IPS-20b (cell line): Measurements from ENCODE around the gene PDE6C.

Source experiments
- H3K27ac ChIP-seq: one replicate; pipeline ENCODE4 v1.5.1; 2013; ENCODE audit warnings: low read length
- H3K27me3 ChIP-seq: 2 replicates; pipeline ENCODE4 v1.6.1; 2013; ENCODE audit warnings: mild to moderate bottlenecking, low read length, inconsistent platforms; ENCODE audit not compliant: insufficient read depth
- H3K36me3 ChIP-seq: 2 replicates; pipeline ENCODE4 v1.6.1; 2013; ENCODE audit warnings: low read depth, mild to moderate bottlenecking, inconsistent platforms, low read length, moderate library complexity; ENCODE audit not compliant: insufficient read depth
- H3K4me1 ChIP-seq: 2 replicates; pipeline ENCODE4 v1.6.1; 2013; ENCODE audit warnings: mild to moderate bottlenecking, control low read depth, inconsistent platforms, low read length, moderate library complexity; ENCODE audit not compliant: insufficient read depth
- H3K4me3 ChIP-seq: 2 replicates; pipeline ENCODE4 v1.5.1; 2013; ENCODE audit warnings: mild to moderate bottlenecking, low read length, inconsistent platforms
- H3K9ac ChIP-seq: 2 replicates; pipeline ENCODE4 v1.6.1; 2013; ENCODE audit warnings: low read depth, mild to moderate bottlenecking, inconsistent platforms, low read length, moderate library complexity
- H3K9me3 ChIP-seq: 2 replicates; pipeline ENCODE4 v1.6.1; 2013; ENCODE audit warnings: mild to moderate bottlenecking, low read depth, low read length, inconsistent platforms; ENCODE audit not compliant: insufficient read depth

Gene PDE6C

GRCh38 chr10:93579089-93579488 is 33.2 kb upstream of the PDE6C start:
- Histone ChIP-seq H3K36me3 (no peaks in the 10 kb centered on the region), H3K9me3 (no peaks in the 10 kb centered on the region), H3K4me1 (no peaks in the 10 kb centered on the region), H3K4me3 (no peak overlapping the region), H3K27me3 (no peaks in the 10 kb centered on the region; the same call in 1 of the 2 replicates), H3K9ac (no peak overlapping the region), H3K27ac (no peak overlapping the region)

- H3K9ac ChIP-seq: no peak overlapping the region
- H3K4me3 ChIP-seq: no peak overlapping the region
- no peaks in the 10 kb centered on the region for H3K27me3 ChIP-seq
- no peaks in the 10 kb centered on the region for H3K4me1 ChIP-seq
- no peaks in the 10 kb centered on the region for H3K9me3 ChIP-seq
- H3K36me3 ChIP-seq: no peaks in the 10 kb centered on the region
- H3K27ac ChIP-seq: no peak overlapping the region
Measured at GRCh38 chr10:93579985-93580711, 32.2 kb upstream of the PDE6C start.

GRCh38 chr10:93580828-93581227 is 31.5 kb upstream of the PDE6C start:
- Histone ChIP-seq H3K36me3 (no peaks in the 10 kb centered on the region), H3K27ac (no peak overlapping the region), H3K27me3 (no peaks in the 10 kb centered on the region), H3K9ac (no peak overlapping the region), H3K4me3 (no peak overlapping the region), H3K9me3 (no peaks in the 10 kb centered on the region), H3K4me1 (no peaks in the 10 kb centered on the region)

GRCh38 chr10:93584445-93584844 is 27.9 kb upstream of the PDE6C start:
- H3K36me3 ChIP-seq: no peaks in the 10 kb centered on the region
- no peak overlapping the region for H3K27ac ChIP-seq
- H3K4me1 ChIP-seq: no peaks in the 10 kb centered on the region
- no peak overlapping the region for H3K4me3 ChIP-seq
- H3K9me3 ChIP-seq: no peaks in the 10 kb centered on the region
- H3K9ac ChIP-seq: no peak overlapping the region
- no peaks in the 10 kb centered on the region for H3K27me3 ChIP-seq

- no peak overlapping the region for H3K4me3 ChIP-seq
- no peaks in the 10 kb centered on the region for H3K9me3 ChIP-seq
- no peak overlapping the region for H3K9ac ChIP-seq
- no peaks in the 10 kb centered on the region for H3K27me3 ChIP-seq
- H3K4me1 ChIP-seq: peaks cover 6% of the 10 kb centered on the region; the same call in 1 of the 2 replicates
- H3K27ac ChIP-seq: no peak overlapping the region
- no peaks in the 10 kb centered on the region for H3K36me3 ChIP-seq
Measured at GRCh38 chr10:93589648-93590562, 22.4 kb upstream of the PDE6C start.

- Histone ChIP-seq H3K27ac (no peak overlapping the region), H3K4me1 (peaks cover 6% of the 10 kb centered on the region; the same call in 1 of the 2 replicates), H3K36me3 (no peaks in the 10 kb centered on the region), H3K4me3 (no peak overlapping the region), H3K9me3 (no peaks in the 10 kb centered on the region), H3K27me3 (no peaks in the 10 kb centered on the region), H3K9ac (no peak overlapping the region)
Measured at GRCh38 chr10:93590638-93591037, 21.7 kb upstream of the PDE6C start.

GRCh38 chr10:93591065-93591808 is 21.1 kb upstream of the PDE6C start:
- Histone ChIP-seq H3K36me3 (no peaks in the 10 kb centered on the region), H3K4me3 (no peak overlapping the region), H3K9me3 (no peaks in the 10 kb centered on the region), H3K27ac (no peak overlapping the region), H3K4me1 (peaks cover 6% of the 10 kb centered on the region; the same call in 1 of the 2 replicates), H3K27me3 (no peaks in the 10 kb centered on the region), H3K9ac (no peak overlapping the region)

GRCh38 chr10:93593254-93593653 is 19.1 kb upstream of the PDE6C start:
- Histone ChIP-seq H3K4me3 (no peak overlapping the region), H3K27ac (no peak overlapping the region), H3K36me3 (no peaks in the 10 kb centered on the region), H3K4me1 (peaks cover 6% of the 10 kb centered on the region; the same call in 1 of the 2 replicates), H3K27me3 (peaks cover 8% of the 10 kb centered on the region; the same call in 1 of the 2 replicates), H3K9me3 (no peaks in the 10 kb centered on the region), H3K9ac (no peak overlapping the region)

GRCh38 chr10:93593749-93594148 is 18.6 kb upstream of the PDE6C start:
- Histone ChIP-seq H3K27ac (no peak overlapping the region), H3K4me3 (no peak overlapping the region), H3K27me3 (peaks cover 12% of the 10 kb centered on the region; the same call in 1 of the 2 replicates), H3K9ac (no peak overlapping the region), H3K36me3 (no peaks in the 10 kb centered on the region), H3K9me3 (no peaks in the 10 kb centered on the region), H3K4me1 (peaks cover 6% of the 10 kb centered on the region; the same call in 1 of the 2 replicates)

GRCh38 chr10:93594518-93594917 is 17.8 kb upstream of the PDE6C start:
- H3K27me3 ChIP-seq: peaks cover 18% of the 10 kb centered on the region
- no peak overlapping the region for H3K27ac ChIP-seq
- H3K9me3 ChIP-seq: no peaks in the 10 kb centered on the region
- no peak overlapping the region for H3K4me3 ChIP-seq
- peaks cover 6% of the 10 kb centered on the region; the same call in 1 of the 2 replicates for H3K4me1 ChIP-seq
- no peak overlapping the region for H3K9ac ChIP-seq
- H3K36me3 ChIP-seq: no peaks in the 10 kb centered on the region

- Histone ChIP-seq H3K27ac (no peak overlapping the region), H3K4me1 (peaks cover 6% of the 10 kb centered on the region; the same call in 1 of the 2 replicates), H3K4me3 (no peak overlapping the region), H3K27me3 (peaks cover 29% of the 10 kb centered on the region), H3K36me3 (no peaks in the 10 kb centered on the region), H3K9me3 (no peaks in the 10 kb centered on the region), H3K9ac (no peak overlapping the region)
Measured at GRCh38 chr10:93595378-93596161, 16.8 kb upstream of the PDE6C start.
